AG04450 (cell line): ENCODE results near the gene SRGAP3. TPM values are rescaled to one million over a fixed set of nuclear protein-coding genes. Genes with fewer than 3 reads are reported as not detected.

Source experiments
- CTCF ChIA-PET: fragments of 300-600, 350-600 bp; formaldehyde crosslinking; extraction: SDS; loops from one replicate; lab custom pipeline; 2022; ENCODE audit warnings: antibody characterized with exemption, inconsistent platforms; lab: Charles Lee
- POLR2A ChIA-PET: fragments of 350-600 bp; formaldehyde crosslinking; extraction: SDS; loops from one replicate; lab custom pipeline; 2021; ENCODE audit warnings: antibody characterized with exemption, inconsistent platforms; lab: Yijun Ruan, JAX
- DNase-seq: peaks from one replicate; pipeline ENCODE4 v3.0.0-alpha.2; 2011; ENCODE audit warnings: low read depth, low spot score
- H3K27ac ChIP-seq: one replicate; pipeline ENCODE4 v1.5.1; 2012; ENCODE audit warnings: low read depth, low read length, control low read depth
- H3K27me3 ChIP-seq: one replicate; pipeline ENCODE4 v1.6.0; 2012; ENCODE audit warnings: low read length; ENCODE audit not compliant: control insufficient read depth, insufficient read depth
- H3K4me3 ChIP-seq: 2 replicates; pipeline ENCODE4 v1.5.1; 2011; ENCODE audit warnings: mild to moderate bottlenecking, low read depth, low read length, control low read depth
- H3K9me3 ChIP-seq: 2 replicates; pipeline ENCODE4 v1.5.1; 2012; ENCODE audit warnings: low read length; ENCODE audit not compliant: control insufficient read depth, insufficient read depth
- CTCF ChIP-seq: IDR thresholded peaks from 2 replicates; pipeline ENCODE4 v1.5.1; 2011; ENCODE audit warnings: low read depth, low read length, control low read depth, inconsistent platforms
- polyA plus RNA-seq: library from polyadenylated mRNA; depleted of rRNA; stranded (reverse); fragments of >200 nt; gene quantifications from 2 replicates; pipeline ENCODE4 v1.2.3, GENCODE V29; 2011

SRGAP3 gene
- polyA plus RNA-seq, 1 experiment, result 0.61 TPM

GRCh38 chr3:8997151-8997550 lies 252.3 kb downstream of the SRGAP3 start:
- H3K27me3 ChIP-seq, result peaks cover 33% of the 10 kb centered on the region
- no peak for TF ChIP-seq CTCF
- ChIA-PET POLR2A (interaction anchor here (0.6 kb wide), 1 partner anchor 9 kb away, joined by 5 read pairs; no protein-coding TSS in a partner anchor), CTCF (interaction anchor here (1.0 to 2.9 kb wide), 4 partner anchors 10 to 306 kb away, joined by 3 to 24 read pairs (median 4); partner anchors contain the start of gene OXTR)
- no peak overlapping the region for H3K27ac ChIP-seq
- no peaks in the 10 kb centered on the region for H3K9me3 ChIP-seq
- H3K4me3 ChIP-seq, result no peak overlapping the region
- DNase-seq, result no peak

- TF ChIP-seq CTCF, result peak; percentile 46
- DNase-seq, result peak; percentile 11
- POLR2A ChIA-PET, result interaction anchor here (0.6 kb wide), 1 partner anchor 9 kb away, joined by 5 read pairs; no protein-coding TSS in a partner anchor
- no peaks in the 10 kb centered on the region for H3K9me3 ChIP-seq
- no peak overlapping the region for H3K4me3 ChIP-seq
- peaks cover 33% of the 10 kb centered on the region for H3K27me3 ChIP-seq
- no peak overlapping the region for H3K27ac ChIP-seq
- CTCF ChIA-PET, result interaction anchor here (1.0 to 2.9 kb wide), 5 partner anchors 9 to 306 kb away, joined by 3 to 24 read pairs (median 3); partner anchors contain the start of gene OXTR
Observed at GRCh38 chr3:8996681-8997121, 252.7 kb downstream of the SRGAP3 start.

- no peak for TF ChIP-seq CTCF
- ChIA-PET CTCF (interaction anchor here (1.1 to 2.9 kb wide), 4 partner anchors 9 to 307 kb away, joined by 3 to 24 read pairs (median 4); no protein-coding TSS in a partner anchor), POLR2A (interaction anchor here (0.6 kb wide), 1 partner anchor 8 kb away, joined by 5 read pairs; no protein-coding TSS in a partner anchor)
- Histone ChIP-seq H3K27ac (no peak overlapping the region), H3K27me3 (peaks cover 35% of the 10 kb centered on the region), H3K9me3 (no peaks in the 10 kb centered on the region), H3K4me3 (no peak overlapping the region)
- no peak for DNase-seq
Observed at GRCh38 chr3:8996216-8996615, 253.2 kb downstream of the SRGAP3 start.

- ChIA-PET POLR2A (no interaction called here), CTCF (interaction anchor here (1.5 kb wide), 1 partner anchor 308 kb away, joined by 4 read pairs; no protein-coding TSS in a partner anchor)
- Histone ChIP-seq H3K27me3 (peaks cover 25% of the 10 kb centered on the region), H3K9me3 (peaks cover 3% of the 10 kb centered on the region; the same call in 1 of the 2 replicates), H3K4me3 (no peak overlapping the region), H3K27ac (no peak overlapping the region)
- TF ChIP-seq CTCF, result no peak
- no peak for DNase-seq
Observed at GRCh38 chr3:8994226-8994625, 255.2 kb downstream of the SRGAP3 start.

- TF ChIP-seq CTCF, result no peak
- peaks cover 29% of the 10 kb centered on the region for H3K27me3 ChIP-seq
- no peak for DNase-seq
- ChIA-PET POLR2A (no interaction called here), CTCF (interaction anchor here (0.6 to 1.9 kb wide), 2 partner anchors 224 to 330 kb away, joined by 3 to 7 read pairs; partner anchors contain the start of gene OXTR)
- peaks cover 3% of the 10 kb centered on the region; the same call in 1 of the 2 replicates for H3K9me3 ChIP-seq
- no peak overlapping the region for H3K27ac ChIP-seq
- no peak overlapping the region for H3K4me3 ChIP-seq
Observed at GRCh38 chr3:8993331-8993730, 256.1 kb downstream of the SRGAP3 start.
